HG02943 (cell line): ENCODE results near the gene SUPV3L1.

Experiments used
- ATAC-seq: cut with Tn5 transposase; IDR thresholded peaks from one replicate; pipeline ENCODE4 v1.9.1; 2021; ENCODE audit warnings: mild to moderate bottlenecking, low read depth, moderate library complexity; ENCODE audit not compliant: unreplicated experiment

Gene SUPV3L1

DNA sequence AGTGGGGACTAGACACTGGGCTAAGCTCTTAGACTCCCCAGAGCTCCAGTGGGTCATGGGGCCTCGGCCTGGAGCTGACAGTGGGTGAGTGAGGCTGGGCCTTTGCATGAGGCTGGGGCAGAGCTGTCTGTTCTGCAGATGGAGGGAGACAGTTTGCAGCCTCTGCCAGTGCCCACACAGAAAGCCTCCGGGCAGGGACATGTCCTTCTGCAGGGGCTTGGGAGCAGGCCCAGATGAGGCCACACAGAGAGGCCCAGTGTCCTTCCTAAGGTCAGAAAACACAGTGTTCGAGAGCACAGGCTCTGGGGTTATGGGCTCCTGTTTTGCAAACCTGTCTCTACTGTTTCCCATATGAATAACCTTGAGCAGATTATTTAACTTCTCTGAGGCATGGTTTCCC lies 73.1 kb downstream of the SUPV3L1 start:
- no peak for ATAC-seq

DNA sequence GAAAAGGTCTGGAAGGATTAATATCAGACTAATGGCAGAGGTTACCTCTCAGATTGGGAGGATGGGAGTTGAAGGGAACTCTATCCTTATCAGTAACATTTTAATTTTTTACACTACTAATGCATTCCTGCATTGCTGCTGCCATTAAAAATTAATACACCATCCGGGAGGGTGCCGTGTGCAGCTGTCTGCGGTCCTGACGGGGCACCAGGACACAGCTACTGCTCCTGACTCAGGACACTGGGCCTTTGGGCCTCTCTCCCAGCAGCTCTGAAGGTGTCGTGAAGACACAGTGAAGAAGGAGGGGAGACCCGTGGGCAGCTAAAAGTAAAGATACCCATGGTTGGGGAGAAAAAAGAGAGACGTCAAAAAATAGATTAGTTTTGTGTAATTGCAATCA lies 74.8 kb downstream of the SUPV3L1 start:
- ATAC-seq: no peak
